ENCODE results near the gene COPRS. TPM values are rescaled to one million over a fixed set of nuclear protein-coding genes. Genes with fewer than 3 reads are reported as not detected.

The COPRS gene
- total RNA-seq, 2 donors from 2014 or later, result 21.5 to 30.6 TPM

DNA sequence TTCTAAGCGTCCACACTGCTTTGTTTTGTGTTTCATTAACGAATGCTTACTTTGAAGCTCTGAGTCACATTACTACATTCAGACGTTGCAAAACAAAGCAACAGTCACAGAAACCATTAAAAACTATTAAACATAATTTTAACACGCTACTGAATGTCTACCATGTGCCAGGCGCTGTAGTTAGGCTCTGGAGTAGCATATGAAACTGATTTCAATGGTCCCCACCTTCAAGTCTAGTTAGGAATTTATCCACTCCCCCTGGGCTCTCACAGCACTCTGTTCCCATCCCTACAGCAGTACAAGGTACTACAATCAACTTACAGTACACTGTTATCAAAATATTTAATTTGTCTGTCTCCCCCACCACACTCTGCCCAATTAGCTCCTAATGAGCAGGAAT lies 41.8 kb upstream of the COPRS start:
- TF ChIP-seq, protein P1, sequence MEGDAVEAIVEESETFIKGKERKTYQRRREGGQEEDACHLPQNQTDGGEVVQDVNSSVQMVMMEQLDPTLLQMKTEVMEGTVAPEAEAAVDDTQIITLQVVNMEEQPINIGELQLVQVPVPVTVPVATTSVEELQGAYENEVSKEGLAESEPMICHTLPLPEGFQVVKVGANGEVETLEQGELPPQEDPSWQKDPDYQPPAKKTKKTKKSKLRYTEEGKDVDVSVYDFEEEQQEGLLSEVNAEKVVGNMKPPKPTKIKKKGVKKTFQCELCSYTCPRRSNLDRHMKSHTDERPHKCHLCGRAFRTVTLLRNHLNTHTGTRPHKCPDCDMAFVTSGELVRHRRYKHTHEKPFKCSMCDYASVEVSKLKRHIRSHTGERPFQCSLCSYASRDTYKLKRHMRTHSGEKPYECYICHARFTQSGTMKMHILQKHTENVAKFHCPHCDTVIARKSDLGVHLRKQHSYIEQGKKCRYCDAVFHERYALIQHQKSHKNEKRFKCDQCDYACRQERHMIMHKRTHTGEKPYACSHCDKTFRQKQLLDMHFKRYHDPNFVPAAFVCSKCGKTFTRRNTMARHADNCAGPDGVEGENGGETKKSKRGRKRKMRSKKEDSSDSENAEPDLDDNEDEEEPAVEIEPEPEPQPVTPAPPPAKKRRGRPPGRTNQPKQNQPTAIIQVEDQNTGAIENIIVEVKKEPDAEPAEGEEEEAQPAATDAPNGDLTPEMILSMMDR (IDR thresholded peaks at IDR 0.05), result no peak
- peaks cover 6% of the 10 kb centered on the region for H3K4me1 ChIP-seq
- intact Hi-C loops (cut with DNase I), result loop anchor here (5.0 kb wide), 1 partner anchor 34 kb away; no protein-coding TSS in a partner anchor
- H3K27me3 ChIP-seq, result no peaks in the 10 kb centered on the region
- peak overlapping the region; percentile 72 to 80 for H3K9ac ChIP-seq (ENCODE audit: low read depth in 2 of 2, low read length in 2 of 2)
- peak overlapping the region; percentile 59 for H3K4me3 ChIP-seq
- H3K27ac ChIP-seq, result peak overlapping the region; percentile 48
- DNase-seq, result no peak
- no peaks in the 10 kb centered on the region for H3K9me3 ChIP-seq
- H3K36me3 ChIP-seq, result no peaks in the 10 kb centered on the region

DNA sequence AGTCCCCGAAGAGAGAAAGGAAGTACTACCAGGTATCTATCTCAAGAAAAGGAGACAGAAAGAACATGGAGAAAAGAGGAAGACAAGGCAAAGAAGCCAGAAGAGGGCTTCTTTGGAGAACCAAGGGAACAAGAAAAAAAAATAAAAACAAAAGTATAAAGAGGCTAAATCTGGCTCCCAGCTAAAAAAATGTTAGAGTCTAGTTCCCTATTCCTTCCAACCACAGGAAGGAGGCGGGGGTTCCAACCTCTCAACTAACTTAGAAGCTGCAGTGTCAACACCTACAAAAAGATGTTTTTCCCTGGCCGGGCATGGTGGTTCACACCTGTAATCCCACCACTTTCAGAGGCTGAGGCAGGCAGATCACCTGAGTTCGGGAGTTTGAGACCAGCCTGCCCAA lies 29.1 kb upstream of the COPRS start:
- Histone ChIP-seq H3K9me3 (no peaks in the 10 kb centered on the region), H3K4me1 (no peaks in the 10 kb centered on the region), H3K27ac (no peak overlapping the region), H3K27me3 (no peaks in the 10 kb centered on the region), H3K9ac (ENCODE audit: low read depth in 2 of 2, low read length in 2 of 2) (no peak overlapping the region), H3K36me3 (peaks cover 30% of the 10 kb centered on the region), H3K4me3 (no peak overlapping the region)
- TF ChIP-seq, protein P1 (IDR thresholded peaks at IDR 0.05), result no peak
- intact Hi-C loops (cut with DNase I), result no loop called here
- DNase-seq, result no peak

DNA sequence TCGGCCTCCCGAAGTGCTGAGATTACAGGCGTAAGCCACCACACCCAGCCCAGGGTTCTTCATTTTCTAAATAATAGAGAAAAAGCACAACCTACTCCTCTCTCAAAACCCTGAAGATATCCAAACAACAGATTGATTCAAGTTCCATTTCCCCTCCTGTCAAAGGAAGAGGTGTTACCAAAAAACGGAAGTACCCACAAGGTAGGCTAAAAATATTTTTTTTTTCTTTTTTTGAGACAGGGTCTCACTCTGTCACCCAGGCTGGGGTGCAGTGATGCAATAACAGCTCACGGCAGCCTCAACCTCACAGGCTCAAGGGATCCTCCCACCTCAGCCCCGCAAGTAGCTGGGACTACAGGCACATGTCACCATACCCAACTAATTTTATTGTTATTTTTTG lies 23.5 kb upstream of the COPRS start:
- Histone ChIP-seq H3K4me1 (no peaks in the 10 kb centered on the region), H3K4me3 (no peak overlapping the region), H3K9ac (ENCODE audit: low read depth in 2 of 2, low read length in 2 of 2) (no peak overlapping the region), H3K27ac (no peak overlapping the region), H3K27me3 (no peaks in the 10 kb centered on the region), H3K36me3 (peaks cover 19% of the 10 kb centered on the region), H3K9me3 (no peaks in the 10 kb centered on the region)
- intact Hi-C loops (cut with DNase I), result no loop called here
- TF ChIP-seq, protein P1 (IDR thresholded peaks at IDR 0.05), result no peak
- no peak for DNase-seq

DNA sequence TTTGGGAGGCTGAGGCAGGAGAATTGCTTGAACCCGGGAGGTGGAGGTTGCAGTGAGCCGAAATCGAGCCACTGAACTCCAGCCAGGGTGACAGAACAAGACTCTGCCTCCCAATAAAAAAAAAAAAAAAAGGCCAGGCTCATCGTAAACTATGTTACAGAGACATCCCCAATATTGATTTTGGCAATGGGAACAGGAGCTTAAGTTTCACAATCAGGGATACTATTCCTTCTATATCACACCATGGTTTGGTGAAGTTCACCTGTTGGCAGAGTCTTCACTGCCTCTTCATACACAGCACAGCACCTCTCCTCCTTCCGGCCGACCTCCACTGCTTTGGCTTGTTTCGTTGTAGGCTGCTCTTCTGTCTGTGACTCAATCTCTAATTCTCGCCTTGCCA lies 21.3 kb upstream of the COPRS start:
- intact Hi-C loops (cut with DNase I), result no loop called here
- no peak overlapping the region for H3K9ac ChIP-seq (ENCODE audit: low read depth in 2 of 2, low read length in 2 of 2)
- TF ChIP-seq, protein P1 (IDR thresholded peaks at IDR 0.05), result no peak
- H3K27ac ChIP-seq, result no peak overlapping the region
- no peak overlapping the region for H3K4me3 ChIP-seq
- no peaks in the 10 kb centered on the region for H3K9me3 ChIP-seq
- H3K36me3 ChIP-seq, result peaks cover 17% of the 10 kb centered on the region
- no peaks in the 10 kb centered on the region for H3K4me1 ChIP-seq
- H3K27me3 ChIP-seq, result no peaks in the 10 kb centered on the region
- DNase-seq, result no peak

DNA sequence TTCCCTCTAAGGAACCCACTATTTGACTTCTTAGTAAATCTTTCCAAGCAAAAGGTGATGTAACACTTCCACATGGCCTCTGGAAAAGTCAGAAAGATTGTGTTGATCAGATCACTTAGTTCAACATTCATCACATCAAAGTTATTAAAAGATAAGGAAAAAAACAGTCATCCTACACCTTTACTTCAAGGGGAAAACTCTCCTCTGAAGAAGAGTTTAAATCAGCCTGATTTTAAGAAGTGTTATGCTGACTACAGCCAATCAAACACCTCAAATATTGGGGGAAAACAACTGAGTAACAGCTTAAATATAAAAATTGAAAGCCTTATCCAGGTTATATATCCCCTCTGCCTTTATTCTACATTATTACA lies 19.6 kb upstream of the COPRS start:
- TF ChIP-seq, protein P1 (IDR thresholded peaks at IDR 0.05), result no peak
- Histone ChIP-seq H3K27ac (no peak overlapping the region), H3K27me3 (no peaks in the 10 kb centered on the region), H3K4me1 (no peaks in the 10 kb centered on the region), H3K9me3 (no peaks in the 10 kb centered on the region), H3K9ac (ENCODE audit: low read depth in 2 of 2, low read length in 2 of 2) (no peak overlapping the region), H3K4me3 (no peak overlapping the region), H3K36me3 (peaks cover 9% of the 10 kb centered on the region)
- intact Hi-C loops (cut with DNase I), result no loop called here
- no peak for DNase-seq
